ENCODE data around the gene CDK4.
A peak's percentile ranks its signal among the peaks of the same experiment; 100 is the strongest.

CDK4 gene

GRCh38 chr12:57755454-57756372, 3.6 kb upstream of the CDK4 start:
- peak; percentile 38 for DNase-seq (ENCODE audit: low spot score)

DNA sequence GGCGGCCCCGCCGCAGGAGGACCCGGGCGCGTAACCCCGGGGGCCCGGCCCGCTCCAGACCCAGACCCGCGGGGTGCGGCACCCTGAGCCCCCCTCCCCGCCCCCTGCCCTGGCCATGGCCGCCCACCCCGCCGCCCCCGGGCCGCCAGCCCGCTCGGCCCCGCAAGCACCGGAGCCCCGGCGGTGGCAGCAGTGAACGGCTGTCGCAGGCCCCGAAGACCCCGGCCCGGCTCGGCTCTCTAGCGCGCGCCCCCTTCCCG, 3.0 kb upstream of the CDK4 start:
- DNase-seq (ENCODE audit: low spot score): no peak

DNA sequence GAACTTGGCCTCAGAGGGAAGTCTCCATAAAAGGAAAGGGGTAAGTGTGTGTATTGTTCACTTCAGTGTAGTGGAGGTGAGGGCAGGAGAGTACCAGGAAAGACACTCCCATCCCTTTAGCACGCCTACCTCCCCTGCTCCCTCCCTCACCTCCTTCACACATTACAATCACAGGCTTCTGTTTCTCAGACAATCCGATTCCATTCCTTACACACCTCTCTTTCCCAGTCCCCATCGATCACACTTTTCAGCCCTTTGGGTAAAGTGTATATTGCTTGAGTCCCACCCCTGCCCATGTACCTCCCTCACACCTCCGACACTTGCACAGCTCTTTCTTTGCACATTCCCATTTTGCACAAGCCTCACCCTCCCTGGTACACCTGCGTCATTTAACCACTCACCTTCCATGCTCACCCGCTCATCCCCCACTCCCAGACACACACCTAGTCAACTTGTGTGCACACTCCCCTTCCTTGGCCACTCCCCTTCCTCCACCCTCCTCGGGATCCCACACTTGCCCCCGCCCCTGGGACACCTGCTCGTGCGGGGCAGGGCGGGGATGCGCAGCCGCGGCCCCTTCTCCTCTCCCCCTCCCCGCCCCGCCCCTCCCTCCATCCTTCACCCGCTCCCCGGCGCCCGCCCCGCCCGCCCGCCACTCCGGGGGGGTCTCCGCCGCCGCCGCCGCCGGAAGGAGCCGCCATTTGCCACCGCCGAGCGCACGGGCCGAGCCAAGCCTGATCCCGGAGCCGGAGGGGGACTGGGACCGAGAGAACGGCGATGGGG, 2.5 kb upstream of the CDK4 start, which contains the start of gene MARCHF9:
Gene MARCHF9, plus strand, starts transcription at position 693 of the 783 bp plus-strand sequence. CDS start 426 bp downstream, outside the sequence.
- peak; percentile 84 for DNase-seq (ENCODE audit: low spot score)

- DNase-seq (ENCODE audit: low spot score): no peak
Measured at GRCh38 chr12:57753756-57754337, 1.7 kb upstream of the CDK4 start.

GRCh38 chr12:57752668-57753000, 524 bp upstream of the CDK4 start:
- DNase-seq (ENCODE audit: low spot score): no peak

GRCh38 chr12:57751432-57751787, 700 bp downstream of the CDK4 start:
- no peak for DNase-seq (ENCODE audit: low spot score)

DNA sequence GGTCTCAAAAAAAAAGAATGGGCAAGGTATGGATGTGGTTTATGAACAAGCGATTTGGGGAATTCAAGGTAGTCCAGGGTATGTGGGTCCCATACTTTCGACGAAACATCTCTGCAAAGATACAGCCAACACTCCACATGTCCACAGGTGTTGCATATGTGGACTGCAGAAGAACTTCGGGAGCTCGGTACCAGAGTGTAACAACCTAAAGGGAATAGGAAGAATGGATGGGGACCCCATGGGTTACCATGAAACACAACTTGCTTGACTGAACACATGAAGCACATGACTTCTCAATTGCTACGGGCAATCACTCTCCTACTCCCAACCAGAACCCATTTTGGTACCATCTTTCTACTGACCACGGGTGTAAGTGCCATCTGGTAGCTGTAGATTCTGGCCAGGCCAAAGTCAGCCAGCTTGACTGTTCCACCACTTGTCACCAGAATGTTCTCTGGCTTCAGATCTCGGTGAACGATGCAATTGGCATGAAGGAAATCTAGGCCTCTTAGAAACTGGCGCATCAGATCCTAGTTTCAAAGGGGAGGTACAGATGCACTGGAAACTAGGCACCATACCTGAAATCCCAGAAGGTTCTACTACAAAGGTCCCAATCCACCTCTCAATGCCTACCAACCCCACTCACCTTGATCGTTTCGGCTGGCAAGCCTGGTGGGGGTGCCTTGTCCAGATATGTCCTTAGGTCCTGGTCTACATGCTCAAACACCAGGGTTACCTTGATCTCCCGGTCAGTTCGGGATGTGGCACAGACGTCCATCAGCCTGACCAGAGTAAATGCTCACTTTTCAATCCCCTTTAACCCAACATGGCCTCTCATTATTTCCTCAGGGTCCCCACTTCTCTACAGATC, 1.3 kb downstream of the CDK4 start:
- DNase-seq (ENCODE audit: low spot score): no peak

- no peak for DNase-seq (ENCODE audit: low spot score)
Measured at GRCh38 chr12:57749061-57749460, 3.0 kb downstream of the CDK4 start.

- no peak for DNase-seq (ENCODE audit: low spot score)
Measured at GRCh38 chr12:57746025-57746424, 6.1 kb downstream of the CDK4 start.

- no peak for DNase-seq (ENCODE audit: low spot score)
Measured at GRCh38 chr12:57745485-57745881, 6.6 kb downstream of the CDK4 start.

- DNase-seq (ENCODE audit: low spot score): peak; percentile 97
Measured at GRCh38 chr12:57744777-57745484, 7.2 kb downstream of the CDK4 start, which contains the start of gene TSPAN31. Gene TSPAN31 (plus strand): TSS chr12:57745039. CDS start chr12:57745155, 116 bp downstream.

DNA sequence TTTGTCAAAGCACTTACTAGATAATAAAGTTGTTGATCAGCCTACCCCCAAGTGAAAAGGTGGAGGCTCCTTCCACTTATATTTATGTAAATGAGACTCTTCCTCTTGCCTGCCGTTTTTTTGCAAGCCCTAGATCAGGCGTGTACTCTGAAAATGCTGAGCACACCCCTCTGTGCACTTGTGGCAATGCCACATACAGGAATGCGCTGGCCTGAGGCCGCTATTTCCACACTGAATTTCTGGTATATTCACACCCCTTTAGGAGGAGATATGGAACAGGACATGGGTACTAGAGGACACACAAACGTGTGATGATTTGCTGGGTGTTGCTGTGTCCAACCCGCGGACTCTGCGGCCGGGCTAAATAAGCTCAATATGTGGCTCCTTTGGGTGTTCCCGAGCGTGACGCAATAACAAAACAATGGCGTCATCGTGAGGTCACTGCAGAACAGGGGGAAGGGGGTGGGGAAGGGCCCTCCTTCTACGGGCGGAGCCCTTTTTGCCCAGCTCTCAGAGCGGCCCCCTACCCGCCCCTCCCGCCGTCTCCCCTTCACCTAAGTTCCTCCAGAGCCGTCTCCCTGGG, 7.8 kb downstream of the CDK4 start:
- DNase-seq (ENCODE audit: low spot score): no peak

GRCh38 chr12:57743769-57744168, 8.3 kb downstream of the CDK4 start:
- DNase-seq (ENCODE audit: low spot score): no peak

- no peak for DNase-seq (ENCODE audit: low spot score)
Measured at GRCh38 chr12:57741844-57742738, 10.0 kb downstream of the CDK4 start.

- no peak for DNase-seq (ENCODE audit: low spot score)
Measured at GRCh38 chr12:57741413-57741789, 10.7 kb downstream of the CDK4 start.

DNA sequence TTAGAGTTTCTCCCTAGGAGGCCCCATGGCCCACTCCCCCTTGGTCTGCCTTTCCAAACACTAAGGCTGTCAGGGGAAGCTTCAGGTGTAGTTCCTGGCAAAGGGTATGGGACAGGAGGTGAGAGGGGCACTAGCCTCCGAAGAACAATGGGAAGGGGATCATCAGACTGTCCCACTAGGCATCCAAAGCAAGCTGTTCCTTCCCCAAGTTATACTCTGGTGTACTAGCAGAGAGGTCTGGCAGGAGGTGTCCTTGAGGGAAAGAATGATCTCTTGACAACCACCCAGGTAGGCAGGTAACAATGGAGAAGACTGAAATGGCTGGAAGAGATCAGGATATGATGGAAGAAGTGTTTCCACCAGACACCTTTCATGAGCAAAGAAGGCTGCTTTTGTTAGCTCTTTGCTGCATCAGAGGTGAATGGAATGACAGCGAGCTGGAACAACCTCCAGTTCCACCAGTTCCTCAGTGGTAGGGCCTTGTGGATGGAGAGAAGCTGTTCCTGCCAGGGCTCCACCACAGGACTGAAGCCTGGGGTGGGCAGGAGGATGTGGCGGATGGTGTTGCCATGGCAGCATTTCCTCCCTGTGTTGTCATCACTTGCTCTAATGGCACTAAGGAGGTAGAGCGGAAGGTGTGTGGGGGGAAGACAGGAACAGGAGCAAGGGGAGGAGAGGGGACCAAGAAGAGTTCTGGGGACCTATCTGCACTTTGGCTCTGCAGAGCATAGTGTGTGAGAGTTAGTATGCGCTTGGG, 11.3 kb downstream of the CDK4 start:
- DNase-seq (ENCODE audit: low spot score): no peak

DNA sequence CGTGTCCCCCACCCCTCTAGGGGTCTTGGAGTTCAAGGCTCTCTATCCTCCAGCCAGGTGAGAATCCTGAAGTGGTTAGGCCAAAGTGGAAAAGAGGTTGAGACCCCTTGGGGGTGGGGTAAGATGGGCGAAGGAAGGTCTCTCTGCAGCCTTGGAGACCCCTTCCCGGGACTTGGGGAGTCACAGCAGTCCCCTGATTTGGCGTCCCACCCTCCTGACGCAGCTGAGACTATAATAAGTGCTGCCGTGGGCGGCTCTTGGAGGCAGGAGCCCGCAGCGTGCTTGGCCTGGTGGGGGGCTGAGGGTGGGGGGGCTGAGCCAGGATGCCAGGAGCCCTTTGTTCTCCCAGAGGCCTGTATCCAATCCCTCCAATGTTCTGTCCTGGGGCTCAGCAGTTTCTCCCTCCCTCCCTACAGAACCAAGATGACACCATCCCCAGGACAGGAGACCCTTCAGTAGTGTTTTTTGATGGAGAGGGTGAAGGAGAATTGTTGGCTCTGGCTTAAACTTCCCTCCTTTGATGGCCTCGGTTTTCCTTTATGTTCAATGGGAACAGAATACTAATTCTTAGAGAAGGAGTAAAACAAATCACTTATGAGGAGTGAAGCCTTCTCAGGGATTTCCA, 12.1 kb downstream of the CDK4 start:
- no peak for DNase-seq (ENCODE audit: low spot score)

GRCh38 chr12:57739387-57739786, 12.7 kb downstream of the CDK4 start:
- no peak for DNase-seq (ENCODE audit: low spot score)
